ENCODE data around the gene THBD.

The THBD gene

DNA sequence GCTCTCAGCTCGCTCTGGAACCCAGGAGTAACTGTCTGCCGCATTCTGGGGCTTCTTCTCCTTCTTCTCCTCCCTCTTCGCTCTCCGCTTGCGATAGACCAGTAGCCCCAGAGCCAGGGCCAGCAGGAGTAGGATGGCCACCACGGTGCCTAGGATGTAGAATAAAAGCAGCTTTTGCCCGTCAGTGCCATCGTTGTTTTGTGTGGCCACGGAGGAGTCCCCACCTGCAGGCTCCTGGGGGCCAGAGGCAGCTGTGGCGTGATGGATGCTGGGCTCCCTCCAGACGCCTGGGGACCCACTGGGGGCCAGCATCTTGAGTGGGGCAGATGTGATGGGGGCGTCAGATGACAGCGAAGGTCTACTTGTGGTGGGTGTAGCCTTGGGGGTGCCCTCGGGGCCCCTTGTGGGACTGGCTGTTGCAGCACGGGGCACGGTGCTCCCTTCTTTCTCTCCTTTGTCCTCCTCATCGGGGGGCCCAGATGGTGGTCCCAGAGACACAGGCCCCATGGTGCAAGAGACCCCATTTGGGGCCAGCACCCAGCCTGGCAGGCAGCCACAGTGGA lies 34.9 kb upstream of the THBD start:
- no peak for DNase-seq (ENCODE audit: low read depth)

DNA sequence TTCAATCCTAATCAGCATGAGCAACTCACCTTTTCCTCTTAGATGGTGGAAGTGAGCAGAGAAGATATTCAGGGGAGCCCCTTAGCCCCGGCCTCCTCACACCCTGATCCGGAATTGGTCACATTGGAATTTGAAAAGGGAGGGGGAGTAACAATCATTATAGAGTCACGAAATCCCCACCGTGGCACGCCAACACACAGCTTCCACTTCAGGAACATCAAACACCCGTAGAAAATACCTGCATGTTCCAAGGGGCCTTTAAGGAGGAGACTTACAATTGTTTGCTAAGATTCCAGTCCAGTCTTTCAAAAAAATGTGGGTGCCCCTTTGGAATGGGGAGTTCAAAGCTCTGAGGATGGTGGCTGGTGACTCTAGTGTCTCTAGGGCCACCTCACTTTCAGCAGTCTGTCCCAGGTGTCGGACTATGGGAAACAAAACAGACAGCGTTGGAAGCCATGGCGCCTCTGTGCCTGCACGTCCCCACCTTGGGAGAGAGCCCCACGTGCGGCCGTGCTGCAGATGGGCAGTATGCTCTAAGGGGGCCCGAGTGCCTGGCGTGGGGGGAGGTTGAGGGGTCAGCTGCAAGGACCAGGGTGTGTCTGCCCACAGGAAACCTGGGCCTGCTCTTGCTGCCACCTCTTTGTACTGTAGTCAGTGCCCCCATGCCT lies 34.2 kb upstream of the THBD start:
- no peak for DNase-seq (ENCODE audit: low read depth)

DNA sequence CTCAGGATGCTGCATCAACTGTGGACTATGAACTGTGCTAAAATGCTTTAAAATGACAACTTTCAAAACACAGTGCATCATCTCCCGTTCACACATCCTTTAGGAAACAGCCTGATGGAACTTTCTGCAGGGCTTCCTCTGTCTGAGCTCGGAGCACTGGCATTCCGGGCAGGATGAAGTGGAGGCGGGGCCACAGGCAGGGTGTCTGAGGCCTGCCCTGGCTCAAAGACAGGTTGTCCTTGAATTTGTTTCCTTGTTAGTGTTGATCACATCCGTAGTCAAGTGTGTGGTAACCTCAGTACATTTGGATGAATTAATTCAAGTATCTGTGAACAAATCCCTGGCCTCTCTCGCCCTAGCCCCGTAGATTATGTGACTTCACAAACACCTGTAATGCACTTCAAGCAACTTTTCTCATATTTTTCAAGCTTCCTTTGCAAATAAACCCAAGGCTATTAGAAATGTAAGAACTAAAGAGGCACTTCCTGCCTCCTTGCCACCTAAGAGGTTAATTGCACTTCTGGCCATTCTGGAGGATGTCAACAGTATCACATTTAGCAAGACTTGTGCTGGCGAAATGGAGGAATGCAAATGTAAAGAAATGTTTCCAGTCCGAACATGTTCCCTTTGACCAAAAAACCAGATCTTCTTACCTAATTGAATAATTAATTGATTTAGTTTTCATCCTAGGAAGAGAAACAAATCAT lies 33.5 kb upstream of the THBD start:
- DNase-seq (ENCODE audit: low read depth) = no peak

DNA sequence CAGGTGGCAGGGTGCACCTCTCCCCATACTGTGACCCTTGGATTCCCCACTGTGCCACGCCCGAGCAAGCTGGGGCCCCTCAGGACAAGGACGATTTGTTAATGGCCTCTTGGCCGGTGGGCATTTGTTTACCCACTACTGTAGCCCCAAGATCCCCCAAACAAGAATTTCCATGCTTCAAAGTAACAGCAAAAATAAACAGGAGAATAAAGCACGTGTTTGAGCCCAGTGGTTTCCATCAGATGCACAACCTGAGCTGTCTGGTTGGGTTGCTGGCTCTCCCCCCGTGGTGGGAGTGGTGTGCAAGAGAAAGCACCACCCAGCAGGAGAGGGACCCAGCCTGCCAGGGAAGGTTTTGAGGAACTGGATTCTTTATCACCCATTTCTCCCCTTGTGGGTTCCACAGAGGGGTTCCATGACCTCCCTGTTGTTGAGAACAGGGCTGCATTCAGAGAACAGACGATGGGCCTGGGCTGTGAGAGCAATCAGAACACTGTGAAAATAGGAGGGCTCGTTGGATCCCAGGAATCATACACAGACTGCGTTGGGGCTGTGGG lies 31.9 kb upstream of the THBD start:
- no peak for DNase-seq (ENCODE audit: low read depth)

DNA sequence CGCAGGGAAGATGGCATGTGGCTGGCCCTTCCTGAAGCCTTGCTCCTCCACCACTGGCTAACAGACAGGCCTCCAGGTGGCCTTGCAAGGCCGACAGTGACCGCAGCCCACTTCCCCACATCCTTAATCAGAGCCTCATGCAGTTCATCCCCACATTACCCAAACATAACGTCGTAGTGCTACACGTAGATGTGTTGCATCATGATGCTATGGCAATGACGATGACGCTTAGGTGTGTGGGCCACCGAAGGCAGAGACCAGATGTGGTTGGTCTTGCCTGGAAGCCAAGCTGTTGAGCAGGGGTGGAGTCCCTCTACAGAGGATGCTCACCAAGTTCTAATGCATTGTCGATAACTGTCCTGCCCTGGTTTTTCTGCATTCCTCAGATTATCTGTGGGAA lies 31.0 kb upstream of the THBD start:
- DNase-seq (ENCODE audit: low read depth) = no peak

DNA sequence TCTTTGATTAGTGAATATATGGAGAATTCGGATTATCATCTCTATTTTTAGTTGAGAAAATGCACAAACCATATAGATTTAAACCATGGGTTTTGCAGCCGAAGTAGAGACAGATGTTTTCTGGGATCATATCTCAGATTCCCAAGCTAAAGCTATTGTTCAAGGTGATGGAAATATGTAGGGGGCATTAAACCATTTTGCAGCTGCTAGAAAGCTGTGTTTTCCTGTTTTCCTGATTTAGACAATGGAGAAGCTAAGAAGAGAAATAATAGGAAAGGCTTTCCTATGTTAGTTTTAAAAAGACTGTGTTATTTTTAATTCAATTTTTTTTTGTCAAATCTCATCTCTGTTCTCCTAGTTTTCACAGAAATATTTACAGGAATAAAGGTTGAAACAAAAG lies 30.5 kb upstream of the THBD start:
- no peak for DNase-seq (ENCODE audit: low read depth)

DNA sequence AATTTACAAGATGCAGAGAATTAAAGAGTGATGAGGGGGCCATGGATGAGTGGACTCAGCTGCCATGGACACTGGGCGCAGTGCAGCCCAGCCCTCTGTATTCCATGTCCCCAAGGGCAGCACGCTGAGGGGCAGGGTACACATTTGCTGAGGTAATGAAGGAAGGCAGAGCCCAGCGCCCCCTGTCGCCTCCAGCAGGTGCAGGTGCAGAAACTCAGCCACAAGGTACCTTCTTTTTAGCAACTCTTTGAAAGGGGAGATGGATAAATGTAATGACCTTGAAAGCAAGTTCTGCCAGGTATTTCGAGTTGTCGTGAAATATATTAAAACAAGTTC lies 29.5 kb upstream of the THBD start:
- no peak for DNase-seq (ENCODE audit: low read depth)

DNA sequence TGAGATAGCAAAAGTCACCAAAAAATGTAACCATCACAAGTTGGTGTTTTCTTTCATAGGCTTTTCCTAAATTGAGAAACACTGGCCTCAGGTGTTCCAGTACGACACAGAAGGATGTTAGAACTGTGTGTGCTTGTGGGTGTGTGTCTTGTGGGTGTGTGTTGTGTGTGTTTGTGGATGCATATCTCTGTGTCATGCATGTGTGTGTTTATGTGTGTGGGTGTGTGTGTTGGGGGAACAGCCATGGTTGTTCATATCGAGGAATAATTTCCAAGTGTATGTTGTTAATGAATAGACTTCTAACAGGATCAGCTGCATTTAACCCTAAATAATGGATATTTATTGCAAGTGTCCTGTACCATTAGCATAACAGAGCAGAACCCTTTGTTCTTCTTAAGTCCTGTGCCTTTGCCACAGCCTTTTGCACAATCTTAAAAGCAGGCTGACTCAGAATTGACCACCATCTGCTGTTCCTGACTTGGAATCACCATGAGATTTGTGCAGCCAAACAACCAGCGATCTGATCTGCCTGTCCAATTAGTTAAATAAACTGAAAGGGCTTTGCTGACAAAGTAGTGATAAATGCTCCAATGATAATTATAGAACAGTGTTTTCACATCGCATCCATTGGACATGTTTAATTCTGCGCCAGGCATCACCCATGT lies 29.0 kb upstream of the THBD start:
- DNase-seq (ENCODE audit: low read depth) = no peak

DNA sequence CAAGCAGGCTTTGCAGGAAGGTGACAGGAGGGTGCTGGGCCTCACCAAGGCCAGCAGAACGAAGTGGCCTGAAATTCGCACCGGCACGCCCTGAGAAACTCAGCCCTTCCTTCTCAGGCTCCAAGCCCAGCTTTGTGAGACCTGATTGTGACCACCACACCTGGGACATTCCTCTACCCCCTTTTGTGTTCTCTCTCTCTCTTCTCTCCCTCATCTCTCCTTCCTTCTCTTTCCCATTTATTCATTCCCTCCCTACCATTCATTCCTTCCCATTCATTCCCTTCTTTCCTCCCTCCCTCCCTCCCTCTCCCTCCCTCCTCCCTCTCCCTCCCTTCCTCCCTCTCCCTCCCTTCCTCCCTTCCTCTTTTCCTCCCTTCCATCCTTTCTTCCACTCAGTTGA lies 27.8 kb upstream of the THBD start:
- DNase-seq (ENCODE audit: low read depth) = no peak

DNA sequence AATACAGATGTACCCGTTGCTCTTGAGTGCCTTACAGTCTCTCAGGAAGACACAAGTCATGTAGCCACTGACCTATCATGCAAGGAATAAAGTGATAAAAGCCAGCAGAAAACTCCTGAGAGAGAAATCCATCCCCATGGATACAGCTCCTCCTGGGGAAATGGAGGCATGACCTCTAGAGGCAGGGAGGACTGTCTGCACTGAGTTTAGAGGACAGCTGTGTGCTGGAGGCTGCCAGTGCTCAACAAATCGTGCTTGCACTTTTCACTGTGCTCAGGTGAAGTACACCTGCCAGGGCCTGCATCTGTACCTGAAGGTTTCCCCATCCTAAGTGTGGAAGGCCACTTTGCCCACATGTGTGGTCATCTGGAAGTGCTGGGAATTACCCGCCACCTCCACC lies 24.6 kb upstream of the THBD start:
- DNase-seq (ENCODE audit: low read depth) = no peak

DNA sequence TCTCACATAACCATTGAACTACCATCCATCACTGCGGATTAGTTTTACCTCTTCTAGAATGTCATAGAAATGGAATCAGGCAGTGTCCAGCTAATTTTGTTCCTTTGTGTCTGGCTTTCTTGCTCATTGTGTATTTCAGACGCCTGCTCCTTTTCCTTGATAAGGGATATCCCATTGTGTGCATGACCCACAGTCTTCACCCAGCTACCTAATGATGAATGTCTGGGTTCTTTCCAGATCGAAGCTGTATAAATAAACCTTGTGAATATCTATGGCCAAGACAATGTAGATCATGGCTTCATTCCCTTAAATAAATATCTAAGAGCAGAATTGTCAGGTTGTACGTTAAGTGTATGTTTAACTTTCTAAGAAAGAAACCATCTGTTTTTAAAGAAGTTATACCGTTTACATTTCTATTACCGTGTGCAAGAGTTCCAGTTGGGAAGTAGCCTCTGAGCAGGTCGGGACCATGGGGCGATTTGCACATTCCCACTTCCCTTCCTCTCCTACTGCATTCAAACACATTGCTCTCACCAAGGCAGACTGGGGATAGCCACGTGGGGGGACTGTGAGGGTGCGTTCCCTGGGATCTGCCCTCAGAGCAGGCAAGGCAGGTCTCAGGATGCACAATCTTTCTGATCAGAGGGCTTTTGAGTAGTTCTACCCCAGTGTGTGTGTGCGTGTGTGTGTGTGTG lies 23.6 kb upstream of the THBD start:
- no peak for DNase-seq (ENCODE audit: low read depth)

DNA sequence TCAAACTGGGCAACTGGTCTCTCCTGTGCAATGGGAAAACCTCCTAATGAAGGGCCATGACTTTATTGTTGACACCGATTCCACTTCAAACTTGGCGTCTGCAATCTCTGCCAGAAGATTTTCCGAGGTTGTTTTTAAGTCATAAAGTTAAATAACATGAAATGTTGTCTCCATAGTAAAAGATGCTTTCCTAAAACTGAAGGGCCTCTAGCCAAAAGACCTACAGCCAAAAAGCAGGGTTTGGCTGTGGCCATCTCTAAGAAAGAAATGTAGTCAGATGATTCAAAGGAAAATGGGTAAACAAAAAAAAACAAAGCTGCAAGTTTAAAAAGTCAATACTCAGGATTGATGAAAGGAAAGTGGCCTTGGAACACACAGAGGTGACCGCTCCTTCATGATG lies 22.5 kb upstream of the THBD start:
- no peak for DNase-seq (ENCODE audit: low read depth)

DNA sequence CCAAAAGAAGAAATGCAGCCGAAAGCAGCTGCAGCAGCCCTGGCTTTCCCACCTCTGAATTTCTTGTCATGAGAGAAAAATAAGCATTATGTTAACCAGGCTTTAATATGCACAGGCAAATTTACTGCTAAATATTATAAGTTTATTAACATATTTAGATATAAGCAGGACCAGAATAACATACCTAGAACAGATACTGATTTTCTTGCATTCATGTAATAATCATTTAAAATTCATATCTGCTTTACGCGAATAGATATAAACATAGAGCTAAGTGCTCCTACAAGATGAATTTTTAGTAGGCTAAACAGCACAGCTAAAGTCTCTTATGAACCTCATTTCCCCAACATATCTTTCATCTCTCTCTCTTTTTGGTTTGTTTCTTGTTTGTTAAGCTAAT lies 21.9 kb upstream of the THBD start:
- no peak for DNase-seq (ENCODE audit: low read depth)

DNA sequence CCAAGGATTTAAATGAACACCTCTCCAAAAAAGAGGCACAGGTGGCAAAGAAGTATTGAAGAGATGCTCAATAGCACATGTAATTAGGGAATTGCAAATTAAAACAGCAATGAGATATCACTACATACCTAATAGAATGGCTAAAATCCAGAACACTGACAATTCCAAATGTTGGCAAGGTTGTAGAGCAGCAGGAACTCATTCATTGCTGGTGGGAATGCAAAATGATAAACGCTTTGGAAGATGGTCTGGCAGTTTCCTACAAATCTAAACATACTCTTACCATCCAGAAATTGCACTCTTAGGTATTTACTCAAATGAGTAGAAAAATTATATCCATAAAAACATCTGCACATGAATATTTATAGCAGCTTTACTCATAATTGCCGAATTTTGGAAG lies 19.6 kb upstream of the THBD start:
- DNase-seq (ENCODE audit: low read depth) = no peak

DNA sequence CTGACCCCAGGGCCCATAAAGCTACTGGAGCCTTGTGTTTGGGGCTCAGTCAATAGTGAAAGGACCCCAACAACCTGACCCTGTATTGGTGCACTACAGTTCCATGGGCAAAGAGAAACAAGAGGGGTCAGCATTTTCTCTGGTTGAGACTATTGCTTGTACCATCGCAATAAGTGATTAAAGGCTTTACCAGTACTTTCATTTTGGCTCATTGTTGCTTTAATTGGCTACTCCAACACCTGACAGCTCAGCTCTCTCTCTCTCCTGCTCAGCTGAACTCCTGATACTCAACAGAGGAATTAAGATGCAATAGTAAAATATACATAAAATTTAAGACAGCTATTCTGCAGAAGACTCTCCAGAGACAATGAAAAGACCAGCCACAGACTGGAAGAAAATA lies 18.8 kb upstream of the THBD start:
- no peak for DNase-seq (ENCODE audit: low read depth)

DNA sequence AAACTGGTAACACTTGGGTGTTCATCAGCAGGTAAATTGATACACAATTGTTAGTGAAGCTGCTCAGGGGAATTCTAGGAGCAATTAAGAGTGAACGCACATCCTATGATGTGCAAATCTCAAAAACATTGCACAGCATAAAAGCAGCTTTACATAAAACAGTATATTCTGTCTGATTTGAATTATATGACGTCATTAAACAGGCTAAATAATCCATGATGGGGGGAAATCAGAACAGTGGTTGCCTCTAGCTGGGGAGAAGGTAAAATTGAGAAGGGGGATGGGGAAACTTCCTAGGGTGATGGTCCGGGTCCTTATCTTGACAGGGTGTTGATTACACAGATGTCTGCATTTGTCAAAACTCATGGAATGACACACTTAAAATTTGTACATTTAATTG lies 17.3 kb upstream of the THBD start:
- DNase-seq (ENCODE audit: low read depth) = no peak

DNA sequence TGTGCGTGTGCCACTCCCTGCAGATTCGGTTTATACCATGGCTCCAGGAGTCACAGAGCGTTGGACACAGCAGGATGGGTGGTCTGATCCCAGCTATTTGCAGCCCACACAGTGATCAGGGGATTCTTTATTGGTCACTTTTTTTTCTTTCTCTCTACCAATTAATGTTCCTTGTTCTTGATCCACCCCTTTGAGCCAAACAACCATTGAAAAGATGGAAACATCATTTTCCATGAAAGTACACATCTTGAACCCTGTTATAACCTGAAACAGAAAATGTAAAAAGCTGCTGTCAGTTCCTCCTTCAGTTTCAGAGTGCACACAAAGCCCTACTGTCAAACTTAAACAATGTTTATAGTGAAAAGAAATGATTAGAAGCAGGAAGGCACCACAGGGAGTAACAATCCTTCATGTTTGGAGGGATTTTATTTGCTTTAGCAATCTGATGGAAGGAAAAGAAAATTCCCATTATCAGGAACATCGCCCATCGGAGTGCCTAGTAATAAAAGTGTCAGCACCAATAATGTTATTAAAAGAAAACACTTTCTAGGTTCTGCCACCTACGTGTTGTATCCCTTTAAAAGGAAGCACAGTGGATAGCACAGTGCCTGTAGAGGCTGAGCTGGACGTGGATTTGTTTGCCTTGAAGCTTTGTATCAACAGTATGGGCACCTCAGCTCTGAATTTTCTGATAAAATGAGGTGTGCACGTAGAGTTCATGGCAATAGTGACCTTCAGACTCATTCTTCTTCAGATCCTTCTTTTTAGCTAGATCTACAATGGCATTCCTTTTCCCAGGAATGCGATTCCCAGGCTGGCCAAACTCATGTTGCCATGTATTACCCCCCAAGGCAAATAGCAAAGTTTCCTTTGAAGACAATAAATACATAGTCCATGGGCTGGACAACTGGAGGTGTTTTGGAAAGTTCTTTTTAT lies 16.1 kb upstream of the THBD start:
- DNase-seq (ENCODE audit: low read depth) = no peak

DNA sequence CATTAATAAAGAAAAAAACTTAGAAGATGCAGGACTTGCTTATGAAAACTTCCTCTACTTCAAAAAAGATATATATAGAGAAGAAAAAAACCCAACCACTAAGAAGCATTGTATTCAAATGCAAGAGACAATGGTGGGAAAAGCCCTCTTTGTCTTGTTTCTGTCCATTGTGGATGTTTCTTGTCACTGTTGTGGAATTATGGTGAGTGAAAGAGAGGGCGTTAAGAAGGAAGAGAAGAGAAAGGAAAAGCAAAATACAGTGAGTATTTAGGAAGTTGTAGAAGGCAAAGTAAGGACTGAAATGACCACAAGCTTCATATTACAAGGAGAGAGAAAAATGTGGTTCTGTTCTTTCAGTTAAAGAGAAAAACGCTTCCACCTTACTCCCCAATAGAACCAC lies 14.1 kb upstream of the THBD start:
- DNase-seq (ENCODE audit: low read depth) = no peak

DNA sequence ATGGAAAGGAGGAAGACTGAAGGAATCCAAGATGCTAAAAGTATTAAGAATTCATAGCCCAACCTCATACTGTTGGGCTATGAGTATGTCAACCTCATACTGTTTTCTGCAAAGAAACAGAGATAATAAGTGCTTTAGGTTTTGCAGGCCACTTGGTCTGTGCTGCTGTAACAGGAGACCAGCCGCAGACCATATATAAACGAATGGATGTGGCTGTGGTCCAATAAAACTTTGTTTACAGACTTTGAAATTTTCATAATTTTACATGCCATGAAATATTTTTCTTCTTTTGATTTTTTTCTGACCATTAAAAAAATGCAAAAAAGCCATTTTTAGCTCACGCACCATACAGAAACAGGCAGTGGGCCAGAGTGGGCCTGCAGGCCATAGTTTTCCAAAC lies 13.7 kb upstream of the THBD start:
- no peak for DNase-seq (ENCODE audit: low read depth)

DNA sequence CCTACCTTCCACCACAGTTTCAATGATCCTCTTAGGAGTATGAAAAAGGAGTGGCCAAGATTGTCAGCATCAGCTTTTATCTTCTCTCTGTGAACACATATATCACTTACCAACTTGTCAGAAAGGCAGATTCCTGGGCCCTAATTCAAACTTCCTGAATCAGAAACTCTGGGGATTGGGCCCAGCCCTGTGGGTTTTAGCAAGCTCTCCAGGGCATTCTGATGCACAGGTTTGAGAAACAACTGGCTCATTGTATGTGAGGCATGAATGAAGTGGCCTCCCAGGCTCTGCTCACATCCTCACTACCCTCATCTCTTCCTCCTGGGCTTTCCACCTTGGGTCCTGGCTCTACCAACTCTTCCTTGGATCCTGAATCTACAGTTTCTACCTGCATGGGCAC lies 13.2 kb upstream of the THBD start:
- DNase-seq (ENCODE audit: low read depth) = no peak
